Stimulated activated CD4-positive, alpha-beta T cell treated with anti-CD3 and anti-CD28 coated beads, Interleukin-2, amount 100 ng/mL, for 4 hours (primary cell): ENCODE data around the gene SPOCK1.

Source experiments
- DNase-seq: peaks from one replicate; pipeline ENCODE4 v3.0.0-alpha.2; 2020; ENCODE audit warnings: low read depth

The SPOCK1 gene

DNA sequence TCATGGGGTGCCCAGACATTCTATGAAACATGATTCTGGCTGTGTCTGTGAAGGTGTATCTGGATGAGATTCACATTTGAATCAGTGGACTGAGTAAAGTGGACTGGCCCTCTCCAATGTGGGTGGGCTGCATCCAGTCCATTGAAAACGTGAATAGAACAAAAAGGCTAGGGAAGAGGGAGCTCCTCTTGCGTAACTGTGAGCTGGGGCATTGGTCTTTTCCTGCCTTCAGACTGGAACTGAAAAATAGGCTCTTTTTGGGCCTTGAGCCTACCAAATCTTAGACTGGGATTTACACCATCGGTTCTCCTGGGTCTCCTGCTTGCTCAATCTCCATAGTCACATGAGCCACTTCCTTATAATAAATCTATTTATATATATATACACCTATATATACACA is 170.1 kb downstream of the SPOCK1 start:
- no peak for DNase-seq

DNA sequence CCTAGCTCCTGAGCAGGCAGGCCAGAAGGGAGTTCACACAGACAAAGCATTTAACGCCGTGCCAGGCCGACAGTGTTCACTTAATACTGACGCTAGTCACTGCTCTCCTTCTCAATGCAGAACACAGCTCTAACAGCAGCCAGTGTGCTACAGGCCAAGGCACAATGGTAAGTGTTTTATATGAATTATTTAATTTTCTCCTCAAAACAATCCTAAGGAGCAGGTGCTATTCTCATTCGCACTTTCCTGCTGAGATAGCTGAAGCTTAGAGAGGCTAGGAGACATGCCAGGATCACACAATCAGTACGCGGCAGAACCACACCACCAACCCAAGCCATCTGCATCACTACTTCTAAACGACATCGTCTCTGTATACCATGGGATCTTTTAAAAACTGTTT is 170.7 kb downstream of the SPOCK1 start:
- DNase-seq = no peak

DNA sequence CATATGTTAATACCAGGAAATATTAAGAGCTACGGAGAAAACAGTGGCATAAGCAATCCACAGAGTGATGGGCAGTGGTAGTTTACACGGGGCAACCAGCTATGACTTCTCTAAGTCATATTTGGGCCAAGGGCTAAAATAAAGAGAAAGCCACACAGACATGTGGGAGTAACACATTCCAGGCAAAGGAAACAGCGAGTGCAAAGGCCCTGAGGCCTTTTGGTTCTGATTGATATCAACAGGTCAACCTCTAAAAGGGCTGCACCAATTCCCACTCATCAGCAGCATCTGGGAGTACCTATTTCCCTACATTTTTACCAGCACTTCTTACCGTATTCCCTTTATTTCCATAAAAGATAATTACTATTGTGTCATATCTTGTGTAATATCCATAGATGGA is 173.4 kb downstream of the SPOCK1 start:
- no peak for DNase-seq

DNA sequence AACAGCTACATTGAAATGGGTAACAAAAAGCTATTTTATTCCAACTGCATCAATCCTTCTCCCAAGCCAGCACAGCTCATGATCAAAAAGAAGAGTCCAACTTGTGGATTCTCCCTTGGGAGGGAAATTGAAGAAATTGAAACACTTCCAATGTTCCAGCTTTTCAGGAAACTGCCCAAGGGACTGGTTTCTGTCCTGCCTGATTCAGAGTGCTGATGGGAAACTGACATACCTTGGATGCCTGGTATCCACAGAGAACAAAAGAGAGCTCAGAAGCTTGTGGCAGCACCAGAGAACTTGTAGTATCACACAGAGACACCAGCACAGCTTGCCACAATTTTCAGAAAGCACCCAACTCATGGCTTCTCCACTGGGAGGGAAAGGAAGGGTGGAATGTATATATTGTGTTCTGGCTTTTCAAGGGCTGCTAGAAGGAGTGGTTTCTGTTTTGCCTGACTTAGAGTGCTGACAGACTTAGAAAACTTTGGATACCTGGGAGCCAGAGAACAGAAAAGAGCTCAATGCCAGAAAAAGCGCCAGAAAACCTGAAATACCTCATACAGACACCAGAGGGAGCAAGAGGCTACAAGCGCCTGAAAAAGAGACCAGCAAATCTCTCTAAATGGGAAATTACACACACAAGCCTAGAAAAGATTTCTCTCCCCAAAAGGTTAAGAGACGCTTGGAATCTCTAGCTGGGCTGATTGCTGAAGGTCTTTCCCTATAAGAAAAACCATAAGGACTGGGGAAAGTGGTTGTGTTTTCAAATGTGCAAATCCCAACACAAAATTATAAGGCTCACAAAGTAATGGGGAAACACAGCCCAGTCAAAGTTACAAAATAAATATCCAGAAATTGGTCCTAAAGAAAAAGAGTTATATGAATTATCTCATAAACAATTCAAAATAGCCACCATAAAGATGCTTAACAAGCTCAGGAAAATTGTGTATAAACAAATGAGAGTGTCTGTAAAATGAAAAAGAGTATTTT is 178.8 kb downstream of the SPOCK1 start:
- no peak for DNase-seq

DNA sequence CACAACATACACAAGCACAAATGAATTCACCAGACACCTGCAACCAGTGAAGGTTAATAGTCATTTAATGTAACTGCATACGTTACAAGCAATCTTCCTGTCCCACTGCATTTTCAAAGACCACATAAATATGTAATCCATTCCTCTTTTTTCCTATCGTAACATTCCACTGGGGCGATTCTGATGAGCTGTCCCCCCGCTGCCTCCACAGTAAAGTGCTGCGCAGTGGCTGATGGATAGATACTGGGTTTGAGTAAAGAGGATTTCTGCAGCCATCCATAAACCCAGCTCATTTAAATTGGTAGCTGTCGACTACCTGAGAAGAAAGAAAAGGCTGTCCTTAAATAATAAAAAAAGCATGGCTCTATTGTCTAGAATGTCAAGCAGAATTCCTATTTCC is 181.1 kb downstream of the SPOCK1 start:
- no peak for DNase-seq

DNA sequence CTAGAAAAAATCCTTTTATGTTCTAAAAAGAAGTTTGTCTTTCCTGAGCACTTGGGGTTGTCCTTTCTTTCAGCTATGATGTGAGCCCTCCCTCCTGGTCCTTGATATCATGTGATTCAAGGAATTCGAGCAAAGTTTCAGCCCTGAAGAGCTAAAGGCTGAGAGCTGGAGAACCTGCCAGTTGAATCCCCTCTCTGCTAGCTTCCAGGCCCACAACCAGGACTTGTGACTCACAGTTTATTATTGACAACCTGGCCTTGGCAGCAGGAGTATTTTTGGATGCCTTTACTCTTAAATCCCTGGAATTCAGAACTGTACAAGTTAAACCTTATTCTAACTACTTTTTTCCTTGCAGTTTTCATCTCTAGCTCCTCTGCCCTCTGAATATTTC is 182.8 kb downstream of the SPOCK1 start:
- no peak for DNase-seq

DNA sequence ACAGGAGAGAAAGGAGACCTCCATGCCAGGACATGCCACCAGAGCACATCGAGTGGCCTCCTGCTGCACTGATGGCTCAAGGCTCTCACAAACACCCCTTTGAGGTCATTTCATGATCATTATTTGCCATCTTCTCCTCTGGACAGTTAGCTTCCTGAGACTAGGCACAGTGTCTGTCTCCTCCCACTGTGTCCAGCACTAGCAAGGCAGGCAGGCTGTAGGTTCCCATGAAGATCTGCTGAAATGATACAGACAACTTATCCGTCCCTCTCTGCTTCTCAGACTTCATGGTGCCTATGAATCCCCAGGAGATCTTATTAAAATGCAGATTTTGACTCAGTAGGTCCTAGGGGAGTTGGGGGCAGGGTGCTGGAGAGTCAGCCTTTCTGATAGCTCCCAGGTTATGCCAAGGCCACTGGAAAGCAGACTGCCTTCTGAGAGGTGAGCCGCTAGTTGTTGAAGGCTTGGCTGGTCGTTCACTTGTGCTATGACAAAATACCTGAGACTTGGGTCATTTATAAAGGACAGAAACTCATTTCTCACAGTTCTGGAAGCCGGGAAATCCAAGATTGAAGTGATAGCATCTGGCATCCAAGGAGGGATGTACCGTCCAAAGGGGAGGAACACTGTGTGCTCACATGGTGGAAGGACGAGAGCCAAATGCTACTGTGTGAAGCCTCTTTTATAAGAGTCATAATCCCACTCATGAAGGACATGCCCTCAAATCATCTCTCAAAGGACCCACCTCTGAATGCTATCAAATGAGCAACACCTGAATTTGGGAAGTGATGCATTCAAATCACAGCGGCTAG is 183.4 kb downstream of the SPOCK1 start:
- DNase-seq = no peak

DNA sequence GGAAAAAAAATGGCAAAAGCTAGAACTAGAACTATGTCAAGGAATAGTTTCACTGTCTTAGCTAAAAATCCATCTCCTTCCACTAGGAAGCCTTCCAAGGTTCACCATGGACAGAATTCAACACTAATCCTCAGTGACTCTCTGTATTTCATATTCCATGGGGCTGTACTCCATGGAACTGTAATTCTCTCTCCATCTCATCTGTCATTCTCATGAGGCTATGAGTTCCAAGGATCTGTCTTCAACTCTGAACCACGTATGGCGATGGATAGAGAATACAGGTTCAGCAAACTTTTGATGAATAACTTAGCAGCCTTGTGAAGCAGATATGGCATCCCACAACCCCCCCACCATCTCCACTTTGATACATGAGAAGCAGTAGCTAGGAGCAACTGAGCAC is 184.0 kb downstream of the SPOCK1 start:
- no peak for DNase-seq

DNA sequence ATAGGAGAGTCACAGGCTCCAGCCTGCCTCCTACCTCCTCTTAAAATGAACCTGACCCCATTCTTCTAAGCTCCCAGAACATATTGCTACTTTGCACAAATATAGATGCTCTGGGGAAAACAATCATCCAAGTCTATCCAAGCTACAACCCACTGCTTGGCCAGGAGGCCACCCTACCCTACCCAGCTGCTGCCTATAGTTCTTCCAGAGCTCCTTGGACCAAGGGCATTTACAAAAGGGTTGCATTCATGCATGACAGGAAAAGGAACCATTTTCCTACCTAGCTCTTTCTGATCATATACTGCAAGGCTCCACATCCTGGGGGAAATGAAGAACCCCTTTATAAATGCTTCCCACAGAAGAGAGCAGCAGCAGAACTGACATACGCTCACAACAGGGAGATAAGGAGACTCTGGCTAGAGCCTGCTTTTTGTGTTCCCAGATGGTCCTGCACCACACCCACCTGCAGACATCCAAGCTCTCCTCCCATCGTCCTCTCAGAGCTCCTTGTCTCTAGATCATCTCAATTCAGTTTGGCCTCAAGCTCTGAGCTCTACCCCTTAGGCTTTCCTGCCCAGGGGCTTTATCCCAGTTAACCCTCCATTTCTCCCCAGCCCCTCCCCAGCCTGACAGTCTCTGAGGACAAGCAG is 185.5 kb downstream of the SPOCK1 start:
- DNase-seq = no peak

DNA sequence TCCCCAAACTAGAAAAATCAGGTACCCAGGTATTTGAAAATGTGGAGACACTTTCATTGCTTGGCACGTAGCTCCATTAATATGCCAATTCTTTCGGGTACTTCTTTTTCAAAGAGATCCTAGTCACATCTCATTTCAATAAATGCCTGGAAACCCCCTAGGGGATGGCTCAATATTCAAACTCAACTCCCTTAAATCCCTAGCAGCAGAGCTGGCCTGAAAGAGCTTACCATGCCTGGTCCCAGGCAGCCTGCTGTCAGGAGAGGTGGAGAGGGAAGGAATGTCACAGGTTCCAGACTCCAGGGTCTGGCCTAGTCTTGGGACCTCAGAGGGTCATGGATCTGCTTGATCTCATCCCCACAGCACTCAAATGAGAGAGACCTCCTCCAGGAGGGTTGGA is 187.1 kb downstream of the SPOCK1 start:
- DNase-seq = no peak

DNA sequence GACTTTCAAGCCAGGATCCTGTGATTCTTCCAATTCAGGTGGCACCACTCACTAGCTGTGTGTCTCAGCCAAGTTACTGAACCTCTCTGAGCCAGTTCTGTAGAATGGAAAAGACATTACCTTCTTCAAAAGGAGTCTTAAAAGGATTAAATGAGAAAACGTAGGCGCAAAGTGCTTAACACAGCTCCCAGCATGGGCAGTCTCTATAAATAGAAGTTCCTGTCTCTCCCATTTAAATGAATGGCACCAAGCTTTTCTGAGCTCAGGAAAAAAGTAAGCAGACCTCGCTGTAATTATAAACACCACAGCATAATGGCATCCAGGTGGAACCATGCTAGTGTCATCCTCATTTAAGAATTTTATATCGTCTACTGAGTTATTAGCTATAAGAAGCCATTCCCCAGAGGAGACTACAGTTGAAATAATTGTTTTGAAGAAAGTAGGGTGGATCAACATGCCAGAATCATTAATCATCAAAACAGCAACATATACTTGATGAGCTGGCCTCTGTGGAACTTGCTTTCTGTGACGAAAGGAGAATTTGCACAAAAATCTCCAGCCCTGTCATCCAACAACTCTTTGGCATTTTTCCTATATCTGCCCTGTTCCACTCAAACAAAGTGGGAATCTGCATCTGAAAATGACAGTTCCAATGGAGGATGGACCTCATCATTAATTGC is 188.9 kb downstream of the SPOCK1 start:
- no peak for DNase-seq

DNA sequence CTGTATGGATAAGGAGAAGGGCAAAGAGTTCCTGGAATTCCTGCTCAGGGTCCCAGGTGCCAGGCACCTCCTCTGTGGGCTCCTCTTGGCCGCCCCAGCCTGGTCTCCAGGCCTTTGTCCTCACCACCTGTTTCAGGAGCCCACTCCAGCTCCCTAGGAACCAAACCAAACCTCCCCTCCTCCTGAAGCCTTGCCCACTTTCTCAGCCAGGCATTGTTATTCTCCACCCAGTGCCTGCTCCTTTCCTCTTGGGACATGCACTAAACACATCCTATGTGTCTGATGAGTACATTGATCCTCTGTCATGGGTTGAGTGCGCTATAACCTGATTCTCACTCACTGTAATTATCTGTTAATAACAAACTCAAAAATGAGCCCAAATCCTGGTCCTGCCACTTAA is 189.8 kb downstream of the SPOCK1 start:
- DNase-seq = no peak

DNA sequence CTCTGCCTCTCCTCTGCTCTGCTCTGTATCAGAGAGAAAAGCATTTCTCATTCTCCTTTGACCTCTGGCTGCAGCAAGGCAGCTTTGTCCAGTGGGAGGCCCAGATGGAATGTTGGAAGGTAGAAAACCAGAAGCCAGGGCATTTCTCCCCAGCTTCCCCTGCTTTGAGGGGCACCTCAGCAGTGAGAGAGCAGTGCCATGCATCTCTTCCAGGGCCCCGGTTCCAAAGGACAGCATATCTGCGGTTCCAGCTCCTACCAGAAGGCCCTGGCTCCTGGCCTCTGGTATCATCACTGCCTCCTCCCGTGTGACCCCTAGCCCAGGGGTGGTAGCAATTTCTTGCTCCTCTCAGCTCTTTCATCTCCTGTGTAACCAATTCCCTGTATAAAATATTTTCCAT is 190.8 kb downstream of the SPOCK1 start:
- no peak for DNase-seq

DNA sequence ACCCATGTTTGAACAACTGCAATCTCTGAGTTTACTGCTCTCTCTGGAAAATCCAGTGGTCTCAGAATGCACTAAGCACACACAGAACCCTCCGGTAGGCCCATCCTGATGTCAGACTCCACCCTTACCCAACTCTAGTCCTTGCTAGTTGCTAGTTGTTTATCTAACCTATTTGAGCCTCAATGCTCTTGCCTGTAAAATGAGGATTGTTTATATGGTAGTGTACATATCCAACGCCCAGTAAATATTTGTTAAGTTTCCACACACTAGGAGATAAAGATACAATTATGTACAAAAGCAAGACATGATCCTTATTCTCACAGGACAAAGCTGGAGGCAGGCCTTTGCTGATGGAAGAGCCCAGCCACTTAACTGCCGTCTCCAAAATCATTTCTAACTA is 192.2 kb downstream of the SPOCK1 start:
- DNase-seq = no peak

DNA sequence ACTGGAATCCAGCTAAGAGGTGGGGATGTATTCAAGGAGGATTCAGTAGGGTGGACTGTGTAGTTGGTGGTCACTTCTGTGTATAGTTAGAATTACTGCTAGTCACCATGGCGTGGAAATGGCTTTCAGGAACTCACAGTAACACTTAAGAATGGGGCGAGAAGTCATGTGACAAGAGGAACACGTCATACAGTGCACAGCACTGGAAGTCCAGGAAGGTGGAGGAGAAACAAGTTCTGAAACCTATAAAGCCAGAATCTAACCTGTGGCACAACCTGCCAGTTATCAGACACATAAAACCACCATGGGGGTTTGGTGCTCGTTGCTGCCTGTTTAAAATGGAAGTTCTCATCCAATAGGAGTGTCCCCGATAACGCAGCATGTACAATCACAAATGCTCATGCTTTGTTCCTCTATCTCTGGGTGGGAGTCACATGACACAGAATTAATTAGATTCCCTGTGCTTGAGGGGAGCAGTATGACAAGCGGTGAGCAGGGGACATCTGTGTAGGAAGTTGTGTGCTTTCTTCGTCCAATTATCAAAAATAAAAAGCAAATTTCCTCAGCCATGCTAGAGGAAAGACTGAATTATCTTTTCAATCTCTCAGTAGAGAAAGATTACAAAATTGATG is 193.0 kb downstream of the SPOCK1 start:
- DNase-seq = no peak

DNA sequence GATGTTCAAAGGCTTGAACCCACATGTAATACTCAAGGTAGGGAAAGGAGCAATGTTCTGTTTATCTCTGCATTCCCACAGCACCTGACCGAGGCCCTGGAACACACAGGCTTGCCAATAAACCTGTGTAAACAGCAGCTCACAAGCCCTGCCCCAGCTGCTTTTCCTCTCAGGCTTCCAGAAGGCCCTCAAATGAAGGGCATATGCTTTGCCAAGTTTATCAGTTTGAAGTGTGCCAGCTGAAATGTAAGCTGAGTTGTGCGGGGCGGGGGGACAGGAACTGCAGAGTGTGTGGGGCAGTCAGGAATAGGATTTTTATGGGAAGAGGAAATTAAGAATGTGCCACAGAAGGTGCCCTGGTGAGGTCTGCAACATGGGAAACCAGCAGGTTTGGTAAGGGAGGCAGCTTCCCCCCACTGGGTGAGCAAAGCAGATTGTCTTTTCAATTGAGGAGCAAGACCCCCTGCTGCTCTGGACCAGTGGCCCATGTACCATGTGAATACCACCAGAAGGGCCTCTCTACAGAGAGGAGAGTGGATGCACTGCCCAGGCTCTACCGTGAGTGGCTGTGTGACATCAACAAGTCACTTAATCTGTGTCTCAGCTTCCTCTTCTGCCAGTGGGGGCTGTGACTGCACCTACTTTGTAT is 194.8 kb downstream of the SPOCK1 start:
- DNase-seq = no peak

DNA sequence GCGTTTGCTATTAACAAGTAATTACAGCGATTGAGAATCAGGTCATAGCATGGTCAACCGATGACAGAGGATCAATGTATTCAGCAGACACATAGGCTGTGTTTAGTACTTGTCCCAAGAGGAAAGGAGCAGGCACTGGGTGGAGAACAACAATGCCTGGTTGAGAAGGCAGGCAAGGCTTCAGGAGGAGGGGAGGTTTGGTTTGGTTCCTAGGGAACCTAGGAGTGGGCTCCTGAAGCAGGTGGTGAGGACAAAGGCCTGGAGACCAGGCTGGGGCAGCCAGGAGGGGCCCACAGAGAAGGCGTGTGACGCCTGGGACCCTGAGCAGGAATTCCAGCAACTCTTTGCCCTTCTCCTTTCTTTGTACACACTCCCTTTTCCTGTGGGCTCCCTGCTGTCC is 195.6 kb downstream of the SPOCK1 start:
- no peak for DNase-seq

DNA sequence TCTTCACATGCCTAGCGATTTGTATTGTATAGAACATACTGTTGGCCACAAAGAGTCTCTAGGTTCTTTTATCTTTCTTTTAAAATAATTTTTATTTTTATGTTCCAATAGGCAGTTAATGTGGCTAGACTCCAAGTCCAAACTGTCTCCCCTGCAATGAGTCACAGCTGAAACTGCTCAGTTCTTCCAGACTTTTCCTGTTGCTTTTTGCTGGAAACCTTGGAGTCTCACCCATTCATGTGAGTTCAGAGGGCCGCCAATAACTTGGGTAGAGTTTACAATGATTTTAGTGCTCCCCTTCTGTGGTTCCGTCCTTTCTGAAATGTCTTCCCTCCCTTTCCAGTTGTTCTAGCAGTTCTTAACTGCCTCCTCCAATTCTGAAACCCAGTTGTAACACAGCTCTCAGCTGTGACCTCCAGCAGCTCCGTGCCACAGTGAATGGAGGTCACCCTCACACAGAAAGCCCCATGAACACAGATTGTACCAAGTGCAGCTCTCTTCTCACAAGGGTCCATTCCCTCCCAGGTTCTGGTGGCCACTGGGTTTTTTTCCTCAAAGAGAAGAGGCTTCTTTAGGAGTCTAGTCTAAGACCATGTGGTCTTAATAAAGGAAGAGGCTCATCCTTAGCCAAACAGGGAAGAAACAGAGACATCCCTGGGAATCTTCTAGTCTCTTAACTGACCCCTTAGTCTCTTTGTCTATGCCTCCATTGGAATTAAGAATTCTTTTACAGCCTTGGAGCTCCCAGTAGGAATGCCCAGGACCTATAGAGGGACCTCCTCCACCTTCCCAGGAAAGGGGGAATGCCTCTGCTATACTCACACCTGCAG is 198.5 kb downstream of the SPOCK1 start:
- no peak for DNase-seq

DNA sequence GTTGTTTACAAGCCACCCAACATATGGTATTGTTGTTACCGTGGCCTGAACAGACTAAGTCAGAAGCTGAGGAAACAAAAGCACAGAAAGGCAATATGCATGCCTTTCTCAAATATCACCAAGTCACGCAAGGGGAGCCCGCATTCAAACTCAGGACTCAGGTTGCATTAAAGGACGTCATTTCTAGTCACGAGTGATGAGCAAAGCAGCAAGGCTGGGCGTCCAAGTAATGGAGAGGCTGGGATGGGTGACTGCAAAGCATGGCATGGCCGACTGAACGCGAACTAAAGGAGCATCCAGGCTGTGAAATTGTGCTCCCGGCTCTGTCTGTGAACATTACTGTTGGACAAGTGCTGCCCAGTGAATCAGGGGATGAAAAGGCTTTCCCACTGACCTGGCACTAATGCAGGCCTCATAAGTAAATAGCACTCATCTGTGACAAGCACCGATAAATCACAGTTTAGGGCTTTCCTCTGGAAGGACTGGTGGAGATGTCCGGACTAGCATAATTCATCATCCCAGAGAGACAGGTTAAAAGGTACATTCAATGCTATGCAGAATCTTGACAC is 202.8 kb downstream of the SPOCK1 start:
- no peak for DNase-seq

DNA sequence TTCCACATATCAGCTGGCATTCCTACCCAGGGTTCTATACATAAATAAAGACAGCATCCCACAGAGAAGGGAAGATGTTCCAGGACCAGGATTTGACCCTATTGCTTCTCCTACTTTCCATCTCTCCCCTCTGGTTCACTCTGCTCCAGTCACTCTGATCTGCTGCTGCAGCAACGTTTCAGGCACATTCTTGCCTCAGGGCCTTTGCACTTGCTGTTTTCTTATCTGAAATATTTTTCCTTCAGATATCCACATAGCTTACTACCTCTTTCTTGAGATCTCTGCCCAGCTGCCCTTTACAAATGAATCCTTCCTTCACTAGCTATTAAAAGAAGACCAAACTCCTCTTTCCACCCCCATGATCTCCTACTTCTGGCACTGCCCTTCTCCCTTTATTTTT is 204.5 kb downstream of the SPOCK1 start:
- DNase-seq = no peak
